B cell (primary cell): Measurements from ENCODE around the gene FSTL5. TPM values are rescaled to one million over a fixed set of nuclear protein-coding genes. Genes with fewer than 3 reads are reported as not detected.

Experiments
- ATAC-seq: fragments of 200-7000 bp; cut with Tn5 transposase; one replicate; pipeline ENCODE4 v1.10.0; 2021; ENCODE audit warnings: low read depth, mild to moderate bottlenecking, moderate number of reproducible peaks, moderate library complexity
- CTCF ChIA-PET: fragments of 350-600 bp; sonication (Branson Sonifier 250); formaldehyde crosslinking; loops from one replicate; lab custom pipeline; 2021; ENCODE audit warnings: antibody characterized with exemption, inconsistent platforms; lab: Charles Lee
- POLR2A ChIA-PET: fragments of 350-600 bp; sonication (Branson Sonifier 250); formaldehyde crosslinking; loops from one replicate; lab custom pipeline; 2021; ENCODE audit warnings: antibody characterized with exemption; lab: Charles Lee
- DNase-seq: peaks from one replicate; pipeline ENCODE4 v3.0.0; 2013
- H2AFZ ChIP-seq: 2 replicates; pipeline ENCODE4 v1.6.1; 2012; ENCODE audit warnings: mild to moderate bottlenecking, low read depth, low read length; ENCODE audit not compliant: insufficient read depth, poor library complexity, severe bottlenecking
- H3K27ac ChIP-seq, 2 donors: 1 replicate in 1 of 2; 2 replicates in 1 of 2; pipeline ENCODE4 v1.5.1; 2012 to 2013; ENCODE audit warnings: low read length in 2 of 2, mild to moderate bottlenecking in 2 of 2, moderate library complexity in 1 of 2
- H3K27me3 ChIP-seq, 4 experiments: fragments of 200-600 bp in 1 of 4; sonication (generic) in 1 of 4; replicated peaks in 1 of 4; 1 replicate in 2 of 4; 2 replicates in 2 of 4; pipeline versions ENCODE4 v1.6.1 to v1.7.0; 2013 to 2016; ENCODE audit warnings: low read length in 3 of 4, mild to moderate bottlenecking in 2 of 4, mixed read lengths in 1 of 4, moderate library complexity in 1 of 4; ENCODE audit not compliant: insufficient read depth in 4 of 4, control insufficient read depth in 3 of 4; ENCODE audit errors: control extremely low read depth in 1 of 4
- H3K36me3 ChIP-seq, 2 experiments: replicated peaks in 1 of 2; 1 replicate in 1 of 2; 2 replicates in 1 of 2; pipeline versions ENCODE4 v1.6.1 to v1.7.1; 2013; ENCODE audit warnings: low read length in 1 of 2; ENCODE audit not compliant: insufficient read depth in 2 of 2, control insufficient read depth in 1 of 2; ENCODE audit errors: control extremely low read depth in 1 of 2, extremely low read depth in 1 of 2
- H3K4me1 ChIP-seq, 2 donors: fragments of 200-600 bp in 1 of 2; sonication (generic) in 1 of 2; 1 replicate in 1 of 2; 2 replicates in 1 of 2; pipeline versions ENCODE4 v1.5.1 to v1.6.1; 2013 to 2017; ENCODE audit warnings: low read length in 2 of 2; ENCODE audit not compliant: control insufficient read depth in 2 of 2, insufficient read depth in 2 of 2
- H3K4me2 ChIP-seq: replicated peaks from 2 replicates; pipeline ENCODE3; 2012; ENCODE audit warnings: mild to moderate bottlenecking, low read depth, low read length; ENCODE audit not compliant: poor library complexity, severe bottlenecking
- H3K4me3 ChIP-seq, 5 experiments: fragments of 200-600 bp in 1 of 5; sonication (generic) in 1 of 5; 1 replicate in 3 of 5; 2 replicates in 2 of 5; pipeline versions ENCODE4 v1.5.1 to v1.7.0; 2011 to 2016; ENCODE audit warnings: low read length in 4 of 5, mild to moderate bottlenecking in 4 of 5, low read depth in 2 of 5, control low read depth in 1 of 5, moderate library complexity in 1 of 5; ENCODE audit not compliant: insufficient read depth in 1 of 5; ENCODE audit errors: control extremely low read depth in 1 of 5, extremely low read depth in 1 of 5
- H3K79me2 ChIP-seq: fragments of 200-600 bp; sonication (generic); one replicate; pipeline ENCODE4 v1.6.0; 2016; ENCODE audit warnings: low read length; ENCODE audit not compliant: control insufficient read depth, insufficient read depth
- H3K9ac ChIP-seq: fragments of 200-600 bp; sonication (generic); 2 replicates; pipeline ENCODE4 v1.6.1; 2017; ENCODE audit warnings: mild to moderate bottlenecking, low read length, moderate library complexity
- H3K9me3 ChIP-seq, 3 donors: one replicate each; pipeline versions ENCODE4 v1.6.1 to v1.7.1; 2013; ENCODE audit warnings: low read length in 2 of 3; ENCODE audit not compliant: control insufficient read depth in 2 of 3, insufficient read depth in 1 of 3; ENCODE audit errors: control extremely low read depth in 1 of 3
- H4K20me1 ChIP-seq: 2 replicates; pipeline ENCODE4 v1.6.0; 2012; ENCODE audit warnings: mild to moderate bottlenecking, low read length; ENCODE audit not compliant: insufficient read depth, control insufficient read depth, poor library complexity, severe bottlenecking
- H3K27ac Mint-ChIP-seq: one replicate; pipeline ENCODE4 v1.8.0; 2021; ENCODE audit warnings: mixed read lengths
- H3K27me3 Mint-ChIP-seq: one replicate; pipeline ENCODE4 v1.8.0; 2021; ENCODE audit warnings: mixed read lengths
- H3K4me1 Mint-ChIP-seq: one replicate; pipeline ENCODE4 v1.8.0; 2021; ENCODE audit warnings: mixed read lengths
- H3K4me3 Mint-ChIP-seq: one replicate; pipeline ENCODE4 v1.8.0; 2021; ENCODE audit warnings: mixed read lengths
- H3K9me3 Mint-ChIP-seq: one replicate; pipeline ENCODE4 v1.8.0; 2022; ENCODE audit warnings: mixed read lengths; ENCODE audit not compliant: insufficient read depth
- CTCF ChIP-seq: fragments of 200-600 bp; IDR thresholded peaks from one replicate; pipeline ENCODE4 v1.8.0; 2022; ENCODE audit warnings: antibody characterized with exemption, mild to moderate bottlenecking
- EZH2 ChIP-seq: IDR thresholded peaks from 2 replicates; pipeline ENCODE4 v1.6.1; 2012; ENCODE audit warnings: borderline replicate concordance, low read depth, mild to moderate bottlenecking, moderate library complexity, low read length; ENCODE audit not compliant: insufficient read depth, poor library complexity, severe bottlenecking
- WGBS: methylation state at CpG from one replicate; pipeline ENCODE4 v1.1.5; 2013; ENCODE audit warnings: missing lambda C conversion rate; ENCODE audit not compliant: insufficient coverage; 5-methylcytosine and 5-hydroxymethylcytosine counted together
- intact Hi-C: fragments of 100-400 bp; cut with micrococcal nuclease; formaldehyde crosslinking; loops from one replicate; pipeline ENCODE4 v1.10.0; 2022
- polyA plus RNA-seq: library from polyadenylated mRNA; depleted of rRNA; stranded (reverse); fragments of >200 nt; gene quantifications from 2 replicates; pipeline ENCODE4 v1.2.3, GENCODE V29; 2012
- total RNA-seq, 2 donors: library from RNA; stranded (reverse); fragments of 120-200 nt in 1 of 2; gene quantifications; 1 replicate in 1 of 2; 2 replicates in 1 of 2; pipeline versions ENCODE4 v1.2.3 to v1.2.4, GENCODE V29; 2013 to 2022

The FSTL5 gene
- total and polyA plus RNA-seq, 2 donors (not counting 1 experiment from before 2014, with no cell fraction given) = not detected

GRCh38 chr4:161498155-161498554, 665.6 kb downstream of the FSTL5 start:
- TF ChIP-seq EZH2 = no peak
- no peak for TF ChIP-seq CTCF
- no peaks in the 10 kb centered on the region for H3K4me1 Mint-ChIP-seq
- no peak overlapping the region for H3K4me3 ChIP-seq

GRCh38 chr4:161486461-161486860, 677.3 kb downstream of the FSTL5 start:
- H3K4me3 Mint-ChIP-seq = no peak overlapping the region
- Histone ChIP-seq H3K27ac (no peak overlapping the region), H3K36me3 (no peaks in the 10 kb centered on the region), H3K9me3 (no peaks in the 10 kb centered on the region), H3K9ac (no peak overlapping the region), H4K20me1 (no peaks in the 10 kb centered on the region), H3K4me2 (no peak overlapping the region), H3K4me1 (no peaks in the 10 kb centered on the region), H3K79me2 (no peaks in the 10 kb centered on the region), H2AFZ (no peak overlapping the region), H3K4me3 (no peak overlapping the region), H3K27me3 (no peaks in the 10 kb centered on the region)
- H3K4me1 Mint-ChIP-seq = no peaks in the 10 kb centered on the region
- POLR2A ChIA-PET = no interaction called here
- intact Hi-C loops = no loop called here
- ATAC-seq (no peak), DNase-seq (no peak)
- H3K9me3 Mint-ChIP-seq = peaks cover 5% of the 10 kb centered on the region
- H3K27ac Mint-ChIP-seq = no peak overlapping the region
- CTCF ChIA-PET = no interaction called here
- WGBS = no CpG with 5 or more reads among the region's 1 CpG
- no peaks in the 10 kb centered on the region for H3K27me3 Mint-ChIP-seq
- TF ChIP-seq CTCF (no peak), EZH2 (no peak)

More at GRCh38 chr4:161498155-161498554, 665.6 kb downstream of the FSTL5 start:
- Histone ChIP-seq H3K27ac (no peak overlapping the region), H4K20me1 (no peaks in the 10 kb centered on the region), H3K79me2 (no peaks in the 10 kb centered on the region), H3K9ac (no peak overlapping the region), H3K27me3 (no peaks in the 10 kb centered on the region), H2AFZ (no peak overlapping the region), H3K4me1 (no peaks in the 10 kb centered on the region), H3K36me3 (no peaks in the 10 kb centered on the region), H3K4me2 (no peak overlapping the region), H3K9me3 (no peaks in the 10 kb centered on the region)
- ChIA-PET CTCF (no interaction called here), POLR2A (no interaction called here)
- Mint-ChIP-seq H3K4me3 (no peak overlapping the region), H3K9me3 (no peaks in the 10 kb centered on the region), H3K27me3 (no peaks in the 10 kb centered on the region), H3K27ac (no peak overlapping the region)
- intact Hi-C loops = no loop called here
- no peak for DNase-seq
- no peak for ATAC-seq
